CD4-positive, alpha-beta T cell treated with Interleukin-1 beta for 1 hour (primary cell): ENCODE results near the gene ZNF273.
A peak's percentile ranks its signal among the peaks of the same experiment; 100 is the strongest.
"Not testable (repeated sequence)": the region's sequence is repeated elsewhere in the genome, so short reads cannot be mapped to it uniquely, and the experiment has no call there.

Source experiments
- DNase-seq, 2 donors: peaks; one replicate each; pipeline ENCODE4 v3.0.0-alpha.2; 2020 to 2022

Gene ZNF273

GRCh38 chr7:64902806-64903721 is at the start of gene ZNF273:
Gene ZNF273, plus strand, starts transcription at chr7:64903273. Its CDS starts 45 bp downstream, at chr7:64903318.
- peak; percentile 92 to 93 for DNase-seq

- no peak for DNase-seq
Observed at GRCh38 chr7:64853679-64854078, 49.4 kb upstream of the ZNF273 start.

GRCh38 chr7:64854969-64855368 is 48.1 kb upstream of the ZNF273 start:
- DNase-seq: no peak

- no peak for DNase-seq
Observed at GRCh38 chr7:64863021-64863420, 40.1 kb upstream of the ZNF273 start.

GRCh38 chr7:64863530-64863929 is 39.5 kb upstream of the ZNF273 start:
- not testable (repeated sequence) for DNase-seq

- no peak for DNase-seq
Observed at GRCh38 chr7:64863969-64864368, 39.1 kb upstream of the ZNF273 start.

GRCh38 chr7:64867863-64868440 is 35.1 kb upstream of the ZNF273 start:
- DNase-seq: no peak

GRCh38 chr7:64868499-64868898 is 34.6 kb upstream of the ZNF273 start:
- DNase-seq: no peak

- DNase-seq: no peak
Observed at GRCh38 chr7:64869121-64869725, 33.9 kb upstream of the ZNF273 start.

- no peak for DNase-seq
Observed at GRCh38 chr7:64869912-64870562, 33.0 kb upstream of the ZNF273 start.

GRCh38 chr7:64870656-64871055 is 32.4 kb upstream of the ZNF273 start:
- no peak for DNase-seq

- DNase-seq: no peak
Observed at GRCh38 chr7:64871761-64872160, 31.3 kb upstream of the ZNF273 start.

GRCh38 chr7:64872351-64873154 is 30.5 kb upstream of the ZNF273 start:
- no peak for DNase-seq

GRCh38 chr7:64873155-64873500 is 29.9 kb upstream of the ZNF273 start:
- DNase-seq: no peak

- DNase-seq: no peak
Observed at GRCh38 chr7:64873517-64873916, 29.6 kb upstream of the ZNF273 start.

GRCh38 chr7:64874114-64874513 is 29.0 kb upstream of the ZNF273 start:
- no peak for DNase-seq

GRCh38 chr7:64874562-64875250 is 28.4 kb upstream of the ZNF273 start:
- no peak for DNase-seq

GRCh38 chr7:64875258-64875657 is 27.8 kb upstream of the ZNF273 start:
- DNase-seq: no peak

GRCh38 chr7:64875658-64876406 is 27.2 kb upstream of the ZNF273 start:
- DNase-seq: no peak

GRCh38 chr7:64876792-64877713 is 26.0 kb upstream of the ZNF273 start:
- peak; percentile 74 to 75 for DNase-seq
